ENCODE measurements around the gene PREPL. TPM values are rescaled to one million over a fixed set of nuclear protein-coding genes. Genes with fewer than 3 reads are reported as not detected.

PREPL gene
- total and polyA plus RNA-seq, 2 of the 13 experiments (the other 11 are each of a cell fraction or from before 2014, with no cell fraction given) = 19.7 to 34.3 TPM

- TF ChIP-seq FUBP1 (CRISPR knock-in tag; IDR thresholded peaks at IDR 0.05; ENCODE audit: borderline replicate concordance) (0 out of 2 replicates have a peak, but pooled peaks have one; percentile 56), RNF219 (CRISPR knock-in tag; IDR thresholded peaks at IDR 0.05) (no peak), ZNF891 (CRISPR knock-in tag; IDR thresholded peaks at IDR 0.05) (peak; percentile 10; the same call in 1 of the 2 replicates), ZNF552 (CRISPR knock-in tag; IDR thresholded peaks at IDR 0.05; ENCODE audit: borderline replicate concordance) (no peak), ZBTB21 (CRISPR knock-in tag; IDR thresholded peaks at IDR 0.05) (no peak), CREM (IDR thresholded peaks at IDR 0.05) (no peak), CREM (CRISPR knock-in tag; IDR thresholded peaks at IDR 0.05) (no peak), ZNF44 (CRISPR knock-in tag; IDR thresholded peaks at IDR 0.05) (no peak), DNMT3B (CRISPR knock-in tag; conservative IDR thresholded peaks at IDR 0.05) (no peak; the same call in 1 of the 2 replicates), PLSCR1 (CRISPR knock-in tag; IDR thresholded peaks at IDR 0.05; ENCODE audit: borderline replicate concordance) (no peak), KLF15 (CRISPR knock-in tag; IDR thresholded peaks at IDR 0.05; ENCODE audit: borderline replicate concordance) (0 out of 2 replicates have a peak, but pooled peaks have one; percentile 34), ZNF547 (CRISPR knock-in tag; IDR thresholded peaks at IDR 0.05) (no peak), ZNF205 (CRISPR knock-in tag; IDR thresholded peaks at IDR 0.05) (no peak), MBNL3 (CRISPR knock-in tag; conservative IDR thresholded peaks at IDR 0.05) (no peak), SNRNP70 (IDR thresholded peaks at IDR 0.05; ENCODE audit: low read depth, low read length) (no peak), CENPX (CRISPR knock-in tag; IDR thresholded peaks at IDR 0.05) (no peak), NAIF1 (CRISPR knock-in tag; IDR thresholded peaks at IDR 0.05; ENCODE audit: borderline replicate concordance) (no peak), RXRB (CRISPR knock-in tag; IDR thresholded peaks at IDR 0.05; ENCODE audit: borderline replicate concordance) (no peak), ZMYM4 (CRISPR knock-in tag; IDR thresholded peaks at IDR 0.05) (no peak), ZFP37 (CRISPR knock-in tag; IDR thresholded peaks at IDR 0.05; ENCODE audit: borderline replicate concordance) (0 out of 2 replicates have a peak, but pooled peaks have one; percentile 1), SOX6 (IDR thresholded peaks at IDR 0.05) (no peak), SOX6 (CRISPR knock-in tag; IDR thresholded peaks at IDR 0.05) (no peak; the same call in 1 of the 2 replicates), ZNF331 (CRISPR knock-in tag; IDR thresholded peaks at IDR 0.05) (no peak), BATF2 (CRISPR knock-in tag; IDR thresholded peaks at IDR 0.05) (no peak), ZNF264 (CRISPR knock-in tag; IDR thresholded peaks at IDR 0.05) (no peak), CCDC6 (CRISPR knock-in tag; IDR thresholded peaks at IDR 0.05) (no peak; the same call in 1 of the 2 replicates)
Measured at GRCh38 chr2:44362207-44363015, 1.1 kb upstream of the PREPL start (continued).
